Measurements from ENCODE around the gene CDK5R1.
A peak's percentile ranks its signal among the peaks of the same experiment; 100 is the strongest.
"Not testable (repeated sequence)": the region's sequence is repeated elsewhere in the genome, so short reads cannot be mapped to it uniquely, and the experiment has no call there.

Gene CDK5R1

GRCh38 chr17:32486701-32487472 lies at the start of gene CDK5R1:
Gene CDK5R1 (plus strand): TSS chr17:32486993. CDS start chr17:32487621, 628 bp downstream.
- DNase-seq = peak; percentile 62

GRCh38 chr17:32440722-32441121 lies 46.1 kb upstream of the CDK5R1 start:
- no peak for DNase-seq

- no peak for DNase-seq
Observed at GRCh38 chr17:32441886-32442285, 44.9 kb upstream of the CDK5R1 start.

GRCh38 chr17:32443827-32444300 lies 42.9 kb upstream of the CDK5R1 start:
- DNase-seq = no peak

- peak; percentile 99 for DNase-seq
Observed at GRCh38 chr17:32444301-32445073, 42.3 kb upstream of the CDK5R1 start, which contains the start of gene PSMD11. Gene PSMD11 (plus strand): TSS chr17:32444510. CDS start chr17:32444524, 14 bp downstream.

GRCh38 chr17:32445074-32445415 lies 41.7 kb upstream of the CDK5R1 start:
- peak; percentile 43 for DNase-seq

GRCh38 chr17:32445497-32445896 lies 41.3 kb upstream of the CDK5R1 start:
- no peak for DNase-seq

- peak; percentile 59 for DNase-seq
Observed at GRCh38 chr17:32445971-32446370, 40.8 kb upstream of the CDK5R1 start.

GRCh38 chr17:32446949-32447348 lies 39.8 kb upstream of the CDK5R1 start:
- DNase-seq = no peak

GRCh38 chr17:32449963-32450362 lies 36.8 kb upstream of the CDK5R1 start:
- no peak for DNase-seq

GRCh38 chr17:32450379-32450778 lies 36.4 kb upstream of the CDK5R1 start:
- not testable (repeated sequence) for DNase-seq

GRCh38 chr17:32451879-32452278 lies 34.9 kb upstream of the CDK5R1 start:
- DNase-seq = no peak

- no peak for DNase-seq
Observed at GRCh38 chr17:32452281-32452680, 34.5 kb upstream of the CDK5R1 start.

GRCh38 chr17:32453370-32453769 lies 33.4 kb upstream of the CDK5R1 start:
- DNase-seq = no peak

GRCh38 chr17:32458371-32458770 lies 28.4 kb upstream of the CDK5R1 start:
- no peak for DNase-seq

GRCh38 chr17:32460054-32460453 lies 26.7 kb upstream of the CDK5R1 start:
- no peak for DNase-seq

- DNase-seq = no peak
Observed at GRCh38 chr17:32461498-32461852, 25.3 kb upstream of the CDK5R1 start.

GRCh38 chr17:32461853-32462617 lies 24.8 kb upstream of the CDK5R1 start:
- DNase-seq = peak; percentile 72

- DNase-seq = no peak
Observed at GRCh38 chr17:32463304-32463703, 23.5 kb upstream of the CDK5R1 start.

GRCh38 chr17:32464374-32464773 lies 22.4 kb upstream of the CDK5R1 start:
- DNase-seq = no peak

- DNase-seq = no peak
Observed at GRCh38 chr17:32467949-32468348, 18.8 kb upstream of the CDK5R1 start.

- peak; percentile 40 for DNase-seq
Observed at GRCh38 chr17:32470405-32471167, 16.2 kb upstream of the CDK5R1 start.

- no peak for DNase-seq
Observed at GRCh38 chr17:32471652-32472051, 15.1 kb upstream of the CDK5R1 start.

Measured in suppressor macrophage treated with lipopolysaccharide for 4 hours (primary cell).